Left ventricle myocardium superior (tissue), 1 donor: ENCODE data around the gene ZNF485. TPM values are rescaled to one million over a fixed set of nuclear protein-coding genes. Genes with fewer than 3 reads are reported as not detected.
"Not testable (repeated sequence)": the region's sequence is repeated elsewhere in the genome, so short reads cannot be mapped to it uniquely, and the experiment has no call there.

ENCODE experiments used
- ATAC-seq: fragments of 200-7000 bp; cut with Tn5 transposase; one replicate; pipeline ENCODE4 v1.9.1; 2020; ENCODE audit warnings: mild to moderate bottlenecking, moderate library complexity
- DNase-seq: peaks from one replicate; pipeline ENCODE4 v3.0.0-alpha.2; 2020
- intact Hi-C: fragments of 100-400 bp; cut with micrococcal nuclease; formaldehyde crosslinking; loops from one replicate; pipeline ENCODE4 v1.11.0; 2022
- long read RNA-seq: library from polyadenylated mRNA; unstranded; transcript quantifications from one replicate; pipeline ENCODE4 v2.0.0, GENCODE V29; 2021
- total RNA-seq: library from RNA; stranded (reverse); fragmentation: NEBNext Ultra II Directional; extraction: Animal tissue kit (Norgen Biotek cat#: 25700); gene quantifications from one replicate; pipeline ENCODE4 v1.2.1, GENCODE V29; 2021
- donor health status: DM: no; HTN: yes; CAD: no; lungs with severe emphysema.

The ZNF485 gene
- 1.1 TPM for total RNA-seq
- long read RNA-seq, partial matches to known transcripts = 0 of 5 reads
- long read RNA-seq, other reads (novel, unspliced or antisense) = 4 of 5 reads

DNA sequence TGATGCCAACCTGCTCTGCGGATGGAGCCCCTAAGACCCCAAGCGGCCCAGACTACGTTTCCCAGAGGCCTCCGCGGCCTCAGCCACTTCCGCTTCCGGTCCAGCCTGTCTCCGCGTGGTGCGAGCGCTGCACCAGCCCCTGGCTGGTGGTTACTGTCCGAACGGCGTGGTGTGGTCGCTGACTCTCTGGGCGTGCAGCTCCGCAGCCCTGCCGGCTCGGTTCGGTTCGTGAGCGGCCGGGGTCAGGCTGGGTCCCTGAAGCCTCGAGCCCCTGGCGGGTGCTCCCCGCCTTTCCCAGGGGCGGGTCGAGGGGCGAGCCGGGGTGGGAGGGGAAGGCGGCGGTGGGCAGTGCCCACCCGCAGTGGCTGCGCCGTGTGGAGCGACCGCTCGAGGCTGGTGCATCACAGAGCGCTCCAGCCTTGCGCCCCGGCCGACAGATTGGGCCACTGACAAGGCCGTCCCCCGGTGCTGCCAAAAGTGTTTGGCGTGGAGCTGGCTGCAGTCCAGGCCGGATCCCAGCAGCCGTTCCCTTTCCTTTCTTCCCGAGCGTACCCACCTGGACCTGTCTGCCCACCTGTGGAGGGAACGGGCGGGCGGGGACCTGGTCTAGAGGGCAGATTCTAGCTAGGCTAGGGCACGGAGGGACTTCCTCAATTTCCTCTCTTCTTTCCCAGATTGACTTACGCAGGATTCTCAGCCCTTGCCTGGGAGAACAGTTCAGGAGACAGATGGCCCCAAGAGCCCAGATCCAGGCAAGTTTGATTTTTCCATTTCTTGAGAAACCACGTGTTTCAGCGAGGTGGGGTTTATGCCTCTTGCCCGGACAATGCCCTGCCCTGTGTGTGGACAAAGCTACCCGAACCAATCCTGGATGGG, at the start of gene ZNF485:
Gene ZNF485 (plus strand): TSS at position 116 of the 876 bp plus-strand sequence. CDS start 613 bp downstream, at position 729.
- intact Hi-C loops = no loop called here
- ATAC-seq (peak; percentile 98), DNase-seq (peak; percentile 86)

GRCh38 chr10:43557214-43557613, 49.0 kb upstream of the ZNF485 start:
- intact Hi-C loops = no loop called here
- DNase-seq = no peak

GRCh38 chr10:43569681-43570080, 36.6 kb upstream of the ZNF485 start:
- ATAC-seq = no peak
- intact Hi-C loops = no loop called here
- DNase-seq = no peak

More at GRCh38 chr10:43557214-43557613, 49.0 kb upstream of the ZNF485 start:
- ATAC-seq = no peak

- intact Hi-C loops = no loop called here
- ATAC-seq = no peak
- DNase-seq = no peak
These were observed 35.3 kb upstream of the ZNF485 start for GRCh38 chr10:43570971-43571370.

GRCh38 chr10:43573250-43574000, 32.8 kb upstream of the ZNF485 start:
- ATAC-seq (no peak), DNase-seq (no peak)
- intact Hi-C loops = no loop called here

DNA sequence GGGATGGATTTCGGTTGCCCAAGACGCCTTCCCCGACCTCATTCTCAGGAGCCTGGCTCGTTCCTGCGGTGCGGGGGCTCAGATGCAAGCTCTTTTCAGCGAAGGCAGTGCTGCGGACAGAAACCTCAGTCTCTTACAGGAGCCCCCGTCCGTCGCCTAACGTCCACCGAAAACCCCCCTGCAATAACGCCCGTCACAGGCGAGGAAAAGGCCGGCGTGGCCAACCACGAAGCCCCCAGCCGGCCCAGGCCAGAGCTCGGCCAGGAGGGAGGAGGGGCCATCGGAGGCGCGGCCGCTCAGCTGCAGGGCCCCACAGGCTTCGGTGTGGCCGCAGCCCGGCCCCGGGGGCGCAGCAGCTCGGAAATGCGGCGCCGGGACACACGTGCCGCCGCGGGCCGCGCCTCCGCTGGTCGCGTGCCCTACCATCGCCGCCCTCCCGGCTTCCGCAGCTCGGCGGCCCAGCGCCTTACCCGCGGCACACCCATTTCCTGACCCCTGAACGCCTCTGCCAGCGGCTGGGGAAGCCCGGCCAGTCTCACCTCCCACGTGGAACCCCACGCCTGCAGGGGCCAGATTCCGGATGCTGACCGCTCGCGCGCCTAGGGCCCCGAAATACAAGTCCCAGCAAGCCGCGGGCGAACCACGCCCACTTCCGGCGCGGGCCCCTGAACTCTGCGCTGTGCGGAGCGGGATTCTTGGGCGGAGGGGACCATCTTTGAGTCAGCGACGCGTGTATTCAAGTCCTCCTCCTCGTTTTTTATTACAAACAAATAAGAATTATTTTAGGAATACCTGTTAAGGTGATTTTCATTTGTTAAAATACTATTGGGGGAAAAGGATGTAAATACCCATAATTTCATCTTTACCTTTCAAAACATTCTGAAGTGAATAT, 32.0 kb upstream of the ZNF485 start, which contains the start of gene ZNF239:
Gene ZNF239 (minus strand): TSS at position 616 of the 892 bp plus-strand sequence. CDS start 16,537 bp downstream, outside the sequence.
- DNase-seq (peak; percentile 95), ATAC-seq (peak; percentile 99)
- intact Hi-C loops = no loop called here

- intact Hi-C loops = no loop called here
- ATAC-seq (no peak), DNase-seq (no peak)
These were observed 31.3 kb upstream of the ZNF485 start for GRCh38 chr10:43574906-43575305.

GRCh38 chr10:43576062-43576461, 30.2 kb upstream of the ZNF485 start:
- DNase-seq (no peak), ATAC-seq (no peak)
- intact Hi-C loops = no loop called here

- DNase-seq = no peak
- intact Hi-C loops = no loop called here
- ATAC-seq = no peak
These were observed 29.7 kb upstream of the ZNF485 start for GRCh38 chr10:43576580-43576979.

GRCh38 chr10:43584051-43584450, 22.2 kb upstream of the ZNF485 start:
- ATAC-seq (no peak), DNase-seq (no peak)
- intact Hi-C loops = no loop called here

GRCh38 chr10:43585046-43585445, 21.2 kb upstream of the ZNF485 start:
- DNase-seq = no peak
- ATAC-seq = no peak
- intact Hi-C loops = no loop called here

DNA sequence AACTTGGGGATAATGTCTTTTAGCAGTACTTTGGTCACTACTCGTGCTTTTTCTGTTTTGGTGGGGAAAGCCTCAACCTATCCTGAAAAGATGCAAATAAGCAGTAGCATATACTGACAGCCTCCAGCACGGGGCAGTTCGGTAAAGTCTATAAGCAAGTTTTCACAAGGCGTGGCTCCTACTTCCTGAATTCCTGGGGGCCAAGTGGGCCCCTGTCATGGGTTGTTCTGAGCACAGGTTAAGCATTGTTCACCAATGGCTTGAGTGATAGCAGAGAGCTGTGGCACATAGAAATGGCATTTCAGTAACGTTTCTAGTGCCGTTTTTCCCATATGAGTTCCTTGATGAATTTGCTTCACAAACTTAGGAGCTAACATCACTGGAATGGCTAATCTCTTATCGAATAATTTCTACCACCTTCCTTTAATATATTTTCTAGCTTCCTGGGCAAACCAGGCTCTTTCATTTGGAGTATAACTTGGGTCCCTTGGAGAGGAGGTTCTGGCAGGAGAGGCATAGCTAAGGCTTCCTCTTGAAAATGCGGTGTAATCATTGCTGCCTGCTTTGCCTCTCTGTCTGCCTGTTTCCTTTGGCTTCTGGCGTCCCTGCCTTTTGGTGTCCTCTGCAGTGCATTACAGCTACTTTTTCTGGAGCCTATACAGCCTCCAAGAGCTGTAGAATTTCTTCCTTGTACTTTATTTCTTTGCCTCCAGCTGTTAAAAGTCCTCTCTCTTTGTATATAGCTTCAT, 20.1 kb upstream of the ZNF485 start:
- intact Hi-C loops = no loop called here
- ATAC-seq = no peak
- DNase-seq = no peak

DNA sequence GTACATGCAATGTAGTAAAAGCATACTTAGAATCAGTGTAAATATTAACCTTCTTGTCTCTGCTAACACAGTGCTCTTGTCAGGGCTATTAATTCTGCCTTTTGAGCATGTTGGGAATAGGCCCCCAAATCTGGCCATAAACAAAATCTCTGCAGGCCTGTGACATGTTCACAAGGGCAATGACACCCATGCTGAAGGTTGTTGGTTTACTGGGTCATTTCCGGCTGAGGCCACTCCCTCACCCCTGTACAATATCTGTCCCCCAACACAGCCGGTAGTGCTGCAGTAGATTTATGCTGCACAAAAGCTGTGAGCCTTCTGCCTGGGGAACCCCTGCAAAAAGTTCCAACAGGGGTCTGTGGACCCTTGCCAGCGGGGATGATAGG, 19.5 kb upstream of the ZNF485 start:
- DNase-seq, ATAC-seq, intact Hi-C loops: not testable (repeated sequence)

DNA sequence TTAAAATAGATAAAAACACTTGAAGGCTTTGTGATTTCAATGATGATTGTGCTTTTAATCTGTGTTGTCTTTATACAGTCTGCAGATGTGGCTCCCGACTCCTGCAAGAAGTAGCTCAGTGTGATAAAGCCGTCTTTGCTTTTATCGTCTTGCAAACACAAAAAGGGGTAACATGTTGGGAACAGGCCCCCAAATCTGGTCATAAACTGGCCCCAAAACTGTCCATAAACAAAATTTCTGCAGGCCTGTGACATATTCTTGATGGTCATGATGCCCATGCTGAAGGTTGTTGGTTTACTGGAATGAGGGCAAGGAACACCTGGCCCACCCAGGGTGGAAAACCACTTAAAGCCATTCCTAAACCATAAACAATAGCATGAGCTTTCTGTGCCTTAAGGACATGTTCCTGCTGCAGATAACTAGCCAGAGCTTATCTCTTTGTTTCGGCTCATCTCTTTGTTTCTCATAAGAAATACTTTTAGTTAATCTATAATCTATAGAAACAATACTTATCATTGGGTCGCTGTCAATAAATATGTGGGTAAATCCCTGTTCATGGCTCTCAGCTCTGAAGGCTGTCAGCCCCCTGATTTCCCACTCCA, 14.8 kb upstream of the ZNF485 start:
- ATAC-seq (no peak), DNase-seq (no peak)
- intact Hi-C loops = no loop called here

DNA sequence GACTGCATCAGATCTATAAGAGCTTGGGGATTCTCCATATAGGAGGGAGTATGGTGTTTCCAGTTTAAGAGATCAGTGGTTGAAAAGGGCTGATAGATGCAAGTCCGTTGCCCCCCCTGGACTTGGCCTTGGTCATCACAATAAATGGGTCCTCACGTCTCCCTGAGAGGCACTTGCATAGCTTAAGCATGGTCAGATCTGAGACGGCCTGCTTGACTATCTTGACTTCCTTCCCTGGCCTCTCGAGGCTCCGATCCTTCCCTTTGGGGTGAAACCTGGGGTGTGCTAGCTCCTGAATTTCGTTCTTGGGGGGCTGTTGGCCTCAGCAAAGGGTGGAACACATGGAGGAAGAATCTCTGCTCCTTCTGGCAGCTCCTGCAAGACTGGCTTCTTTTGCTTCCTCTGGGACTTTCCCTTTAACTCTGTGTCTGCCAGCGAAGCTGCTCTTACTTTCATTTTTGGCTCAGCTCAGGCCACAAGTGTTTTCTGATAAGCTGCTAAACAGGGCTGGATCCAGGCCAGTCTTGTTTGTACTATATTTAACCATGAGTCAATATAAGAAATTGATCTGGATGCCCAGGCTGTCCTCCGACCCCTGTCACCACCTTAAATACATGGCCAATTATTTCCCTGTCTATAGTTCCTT, 11.2 kb upstream of the ZNF485 start:
- DNase-seq (no peak), ATAC-seq (peak; percentile 74)
- intact Hi-C loops = no loop called here

GRCh38 chr10:43595739-43596298, 10.4 kb upstream of the ZNF485 start:
- no peak for ATAC-seq
- no peak for DNase-seq
- intact Hi-C loops = no loop called here

GRCh38 chr10:43596546-43596945, 9.7 kb upstream of the ZNF485 start:
- no peak for ATAC-seq
- intact Hi-C loops = no loop called here
- DNase-seq = no peak
